ENCODE data around the gene TMEM219. TPM values are rescaled to one million over a fixed set of nuclear protein-coding genes. Genes with fewer than 3 reads are reported as not detected.

TMEM219 gene
- total and polyA plus RNA-seq, 9 of the 15 experiments (the other 6 are each of a cell fraction or from before 2014, with no cell fraction given): 35.3 to 62.8 (median 55.5) TPM

DNA sequence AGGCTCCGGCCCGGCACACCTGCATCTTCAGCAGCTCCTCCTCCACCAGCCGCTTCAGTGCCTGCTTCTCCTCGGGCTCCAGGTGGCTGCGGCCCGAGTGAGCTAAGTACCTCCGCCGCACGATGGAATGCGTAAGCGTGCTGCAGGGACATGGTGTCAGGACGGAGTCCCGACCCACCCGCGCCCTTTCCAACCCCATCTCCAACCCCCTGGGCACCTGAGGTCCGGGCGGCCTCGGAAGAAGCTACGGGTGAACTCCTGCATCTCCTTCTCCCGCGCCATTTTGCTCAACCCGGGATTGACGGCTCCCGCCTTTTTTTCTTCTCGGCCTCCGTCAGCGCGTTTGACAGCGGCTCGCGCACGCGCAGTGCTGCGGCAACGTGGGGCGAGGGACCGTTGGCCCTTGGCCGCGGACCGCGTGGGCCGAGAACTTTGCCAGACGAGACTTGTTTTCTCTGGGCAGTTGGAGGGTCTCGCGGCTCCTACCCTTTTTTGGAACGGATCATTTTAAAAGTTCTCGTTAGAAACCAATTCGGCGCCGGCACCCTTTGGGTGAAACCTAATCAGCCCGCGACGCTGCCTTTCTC is 33.5 kb downstream of the TMEM219 start, which contains the start of gene HIRIP3 (continued):
- TF ChIP-seq, protein P1, sequence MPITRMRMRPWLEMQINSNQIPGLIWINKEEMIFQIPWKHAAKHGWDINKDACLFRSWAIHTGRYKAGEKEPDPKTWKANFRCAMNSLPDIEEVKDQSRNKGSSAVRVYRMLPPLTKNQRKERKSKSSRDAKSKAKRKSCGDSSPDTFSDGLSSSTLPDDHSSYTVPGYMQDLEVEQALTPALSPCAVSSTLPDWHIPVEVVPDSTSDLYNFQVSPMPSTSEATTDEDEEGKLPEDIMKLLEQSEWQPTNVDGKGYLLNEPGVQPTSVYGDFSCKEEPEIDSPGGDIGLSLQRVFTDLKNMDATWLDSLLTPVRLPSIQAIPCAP (CRISPR knock-in tag; IDR thresholded peaks at IDR 0.05; ENCODE audit: borderline replicate concordance): no peak
- TF ChIP-seq, protein P2, sequence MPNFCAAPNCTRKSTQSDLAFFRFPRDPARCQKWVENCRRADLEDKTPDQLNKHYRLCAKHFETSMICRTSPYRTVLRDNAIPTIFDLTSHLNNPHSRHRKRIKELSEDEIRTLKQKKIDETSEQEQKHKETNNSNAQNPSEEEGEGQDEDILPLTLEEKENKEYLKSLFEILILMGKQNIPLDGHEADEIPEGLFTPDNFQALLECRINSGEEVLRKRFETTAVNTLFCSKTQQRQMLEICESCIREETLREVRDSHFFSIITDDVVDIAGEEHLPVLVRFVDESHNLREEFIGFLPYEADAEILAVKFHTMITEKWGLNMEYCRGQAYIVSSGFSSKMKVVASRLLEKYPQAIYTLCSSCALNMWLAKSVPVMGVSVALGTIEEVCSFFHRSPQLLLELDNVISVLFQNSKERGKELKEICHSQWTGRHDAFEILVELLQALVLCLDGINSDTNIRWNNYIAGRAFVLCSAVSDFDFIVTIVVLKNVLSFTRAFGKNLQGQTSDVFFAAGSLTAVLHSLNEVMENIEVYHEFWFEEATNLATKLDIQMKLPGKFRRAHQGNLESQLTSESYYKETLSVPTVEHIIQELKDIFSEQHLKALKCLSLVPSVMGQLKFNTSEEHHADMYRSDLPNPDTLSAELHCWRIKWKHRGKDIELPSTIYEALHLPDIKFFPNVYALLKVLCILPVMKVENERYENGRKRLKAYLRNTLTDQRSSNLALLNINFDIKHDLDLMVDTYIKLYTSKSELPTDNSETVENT (CRISPR knock-in tag; IDR thresholded peaks at IDR 0.05): 0 out of 2 replicates have a peak, but pooled peaks have one; percentile 35
- TF ChIP-seq, protein P3, sequence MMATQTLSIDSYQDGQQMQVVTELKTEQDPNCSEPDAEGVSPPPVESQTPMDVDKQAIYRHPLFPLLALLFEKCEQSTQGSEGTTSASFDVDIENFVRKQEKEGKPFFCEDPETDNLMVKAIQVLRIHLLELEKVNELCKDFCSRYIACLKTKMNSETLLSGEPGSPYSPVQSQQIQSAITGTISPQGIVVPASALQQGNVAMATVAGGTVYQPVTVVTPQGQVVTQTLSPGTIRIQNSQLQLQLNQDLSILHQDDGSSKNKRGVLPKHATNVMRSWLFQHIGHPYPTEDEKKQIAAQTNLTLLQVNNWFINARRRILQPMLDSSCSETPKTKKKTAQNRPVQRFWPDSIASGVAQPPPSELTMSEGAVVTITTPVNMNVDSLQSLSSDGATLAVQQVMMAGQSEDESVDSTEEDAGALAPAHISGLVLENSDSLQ (IDR thresholded peaks at IDR 0.05): peak; percentile 88
- TF ChIP-seq SRSF3 (IDR thresholded peaks at IDR 0.05; ENCODE audit: insufficient read depth, low read length) (no peak), ADNP (tag; IDR thresholded peaks at IDR 0.05) (no peak), ZNF140 (CRISPR knock-in tag; IDR thresholded peaks at IDR 0.05) (no peak), NCOA2 (IDR thresholded peaks at IDR 0.05; ENCODE audit: partially characterized antibody in 2 of 2) (no peak), ARHGAP35 (IDR thresholded peaks at IDR 0.05; ENCODE audit: partially characterized antibody) (no peak), ASH1L (IDR thresholded peaks at IDR 0.05; ENCODE audit: borderline replicate concordance, low read depth, partially characterized antibody) (no peak), RBM15 (IDR thresholded peaks at IDR 0.05; ENCODE audit: insufficient read depth, low read length) (no peak), STAG1 (CRISPR knock-in tag; IDR thresholded peaks at IDR 0.05; ENCODE audit: borderline replicate concordance) (no peak), ZFP30 (CRISPR knock-in tag; IDR thresholded peaks at IDR 0.05; ENCODE audit: borderline replicate concordance) (no peak), ETS2 (tag; IDR thresholded peaks at IDR 0.05; ENCODE audit: borderline replicate concordance, poor library complexity, severe bottlenecking) (no peak), HDAC2 (IDR thresholded peaks at IDR 0.05) (0 out of 2 replicates have a peak, but pooled peaks have one; percentile 55), CREBBP (IDR thresholded peaks at IDR 0.05; ENCODE audit: low read depth, low read length) (no peak), ZNF668 (CRISPR knock-in tag; IDR thresholded peaks at IDR 0.05) (no peak), ZNF174 (CRISPR knock-in tag; IDR thresholded peaks at IDR 0.05) (no peak), HEY1 (CRISPR knock-in tag; IDR thresholded peaks at IDR 0.05; ENCODE audit: borderline replicate concordance) (no peak), RBM22 (IDR thresholded peaks at IDR 0.05; ENCODE audit: low read depth, low read length, poor library complexity, severe bottlenecking) (peak; percentile 64)
- TF ChIP-seq, protein P4, sequence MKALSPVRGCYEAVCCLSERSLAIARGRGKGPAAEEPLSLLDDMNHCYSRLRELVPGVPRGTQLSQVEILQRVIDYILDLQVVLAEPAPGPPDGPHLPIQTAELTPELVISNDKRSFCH (CRISPR knock-in tag; IDR thresholded peaks at IDR 0.05): no peak
- TF ChIP-seq, protein P4 (tag; IDR thresholded peaks at IDR 0.05): 0 out of 2 replicates have a peak, but pooled peaks have one; percentile 18
- TF ChIP-seq, protein P5, sequence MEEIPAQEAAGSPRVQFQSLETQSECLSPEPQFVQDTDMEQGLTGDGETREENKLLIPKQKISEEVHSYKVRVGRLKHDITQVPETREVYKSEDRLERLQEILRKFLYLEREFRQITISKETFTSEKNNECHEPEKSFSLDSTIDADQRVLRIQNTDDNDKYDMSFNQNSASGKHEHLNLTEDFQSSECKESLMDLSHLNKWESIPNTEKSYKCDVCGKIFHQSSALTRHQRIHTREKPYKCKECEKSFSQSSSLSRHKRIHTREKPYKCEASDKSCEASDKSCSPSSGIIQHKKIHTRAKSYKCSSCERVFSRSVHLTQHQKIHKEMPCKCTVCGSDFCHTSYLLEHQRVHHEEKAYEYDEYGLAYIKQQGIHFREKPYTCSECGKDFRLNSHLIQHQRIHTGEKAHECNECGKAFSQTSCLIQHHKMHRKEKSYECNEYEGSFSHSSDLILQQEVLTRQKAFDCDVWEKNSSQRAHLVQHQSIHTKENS (CRISPR knock-in tag; IDR thresholded peaks at IDR 0.05): no peak
